GM19035 (cell line): Measurements from ENCODE around the gene NAV3.

ENCODE experiments used
- ATAC-seq: cut with Tn5 transposase; IDR thresholded peaks from one replicate; pipeline ENCODE4 v1.9.1; 2021; ENCODE audit not compliant: unreplicated experiment

The NAV3 gene

DNA sequence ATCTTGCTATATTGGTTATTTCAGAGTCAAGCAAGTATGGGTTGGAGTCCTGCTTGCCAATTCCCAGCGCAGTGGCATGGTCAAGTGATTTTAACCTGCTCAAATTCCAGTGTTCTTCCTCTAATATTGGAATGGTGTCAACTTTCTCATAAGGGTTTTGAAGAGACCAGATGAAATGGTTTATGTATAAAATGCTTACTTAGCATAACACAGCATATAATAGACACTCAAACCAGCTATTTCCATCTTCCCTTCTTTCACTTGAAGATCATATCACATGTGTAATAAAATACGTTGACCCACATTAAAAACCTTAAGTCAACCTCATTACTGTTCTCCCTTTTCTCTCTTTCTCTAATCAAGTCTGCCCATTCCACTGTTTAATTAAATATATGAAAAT is 144.0 kb downstream of the NAV3 start:
- ATAC-seq: no peak

DNA sequence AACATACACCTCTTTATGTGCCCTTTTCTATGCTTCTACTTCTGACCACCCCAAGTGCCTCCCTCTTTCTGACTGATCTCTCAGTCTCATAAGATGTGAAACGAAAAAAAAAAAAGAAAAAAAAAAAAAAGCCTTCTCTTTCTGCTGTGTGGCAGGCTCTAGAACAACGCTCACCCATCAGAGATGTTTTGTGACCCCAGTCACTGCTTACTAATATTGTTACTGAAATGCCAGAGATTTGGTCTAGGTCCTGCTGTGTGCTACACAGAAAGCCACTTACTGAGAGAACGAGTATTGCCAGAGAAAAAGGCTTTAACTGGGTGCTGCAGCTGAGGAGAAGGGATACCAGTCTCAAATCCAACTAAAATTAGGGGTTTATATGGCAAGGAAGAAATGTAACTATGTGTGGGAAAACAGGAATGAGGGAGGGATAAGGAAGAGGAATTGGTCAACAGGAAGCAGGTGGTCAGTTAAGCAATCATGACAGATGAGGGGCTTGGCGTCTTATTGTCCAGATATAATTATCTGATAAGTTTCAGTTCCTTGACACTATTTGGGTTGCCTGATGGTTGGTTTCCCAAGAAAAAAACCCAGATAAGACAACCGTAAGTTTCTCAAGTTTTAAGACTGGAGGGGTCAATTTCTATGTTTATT is 149.0 kb downstream of the NAV3 start:
- no peak for ATAC-seq

GRCh38 chr12:77980782-77981181 is 150.1 kb downstream of the NAV3 start:
- ATAC-seq: no peak

DNA sequence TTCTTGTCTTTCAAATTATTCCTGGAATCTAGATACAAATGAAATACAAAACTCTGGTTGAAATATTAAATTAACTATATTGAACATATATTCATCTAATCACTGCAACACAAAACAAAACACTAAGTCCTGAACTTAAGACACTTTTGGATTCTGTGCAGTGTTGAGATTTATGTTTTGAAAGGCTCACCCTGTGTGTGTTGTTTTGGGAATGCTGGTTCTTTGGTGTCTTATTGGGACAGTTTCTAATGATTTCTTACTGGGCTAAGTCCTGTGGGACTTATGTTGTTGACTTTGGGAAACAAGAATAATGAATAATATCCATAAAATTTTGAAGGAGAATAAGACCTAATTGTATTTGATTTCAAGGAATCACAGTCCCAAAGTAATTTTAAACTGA is 153.2 kb downstream of the NAV3 start:
- no peak for ATAC-seq

DNA sequence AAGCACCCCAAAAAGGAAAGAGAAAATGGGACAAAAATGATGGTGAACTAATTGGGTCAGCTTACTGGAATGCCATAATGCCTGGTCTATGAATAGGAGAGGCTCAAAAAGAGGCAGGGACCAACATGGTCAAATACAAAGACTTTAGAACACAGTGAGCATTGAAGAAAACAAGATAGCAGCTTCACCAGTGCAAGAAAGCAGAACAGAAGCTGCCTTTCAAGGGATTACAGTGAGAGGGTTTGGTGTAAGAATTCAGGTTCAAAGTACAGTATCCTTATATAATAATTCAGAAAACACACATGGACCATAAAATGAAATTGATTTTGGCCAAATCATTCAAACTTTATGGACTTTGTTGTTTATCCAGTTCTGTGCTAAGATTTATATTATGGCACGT is 162.1 kb downstream of the NAV3 start:
- no peak for ATAC-seq

GRCh38 chr12:77993658-77994057 is 163.0 kb downstream of the NAV3 start:
- ATAC-seq: no peak

DNA sequence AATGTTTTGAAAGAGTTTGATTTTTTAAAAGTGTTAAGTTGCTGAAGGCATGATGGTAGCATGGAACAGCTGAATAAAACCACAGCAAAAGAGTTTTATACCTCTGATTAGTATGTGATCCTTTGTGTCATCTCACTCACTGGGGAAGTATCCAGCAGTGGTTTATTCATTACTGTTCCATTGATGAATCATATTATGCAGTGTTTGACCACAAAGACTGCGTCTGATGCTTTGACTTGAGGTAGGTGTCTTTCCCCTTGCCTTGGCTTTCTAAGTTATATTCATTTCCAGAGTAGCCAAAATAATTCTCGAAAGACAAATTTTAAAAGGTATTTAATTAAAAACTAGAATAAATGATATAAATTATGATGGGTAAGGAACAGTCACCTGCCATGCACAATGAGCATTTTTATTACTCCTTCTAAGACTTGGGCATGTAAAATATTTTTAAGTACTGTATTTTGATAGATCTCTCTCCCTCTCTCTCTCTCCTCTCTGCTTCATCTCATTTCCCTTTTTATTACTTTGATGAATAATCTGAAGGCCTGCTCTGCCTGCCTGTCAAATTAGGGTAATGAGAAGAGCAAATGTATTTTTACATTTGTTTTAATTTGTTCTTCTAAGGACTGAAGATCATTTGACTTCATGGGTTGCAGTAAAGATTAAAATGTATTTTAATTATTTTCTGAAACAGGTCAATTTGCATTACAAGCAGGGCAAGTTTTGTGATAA is 164.9 kb downstream of the NAV3 start:
- peak; percentile 90 for ATAC-seq

GRCh38 chr12:77996670-77997069 is 166.0 kb downstream of the NAV3 start:
- no peak for ATAC-seq

DNA sequence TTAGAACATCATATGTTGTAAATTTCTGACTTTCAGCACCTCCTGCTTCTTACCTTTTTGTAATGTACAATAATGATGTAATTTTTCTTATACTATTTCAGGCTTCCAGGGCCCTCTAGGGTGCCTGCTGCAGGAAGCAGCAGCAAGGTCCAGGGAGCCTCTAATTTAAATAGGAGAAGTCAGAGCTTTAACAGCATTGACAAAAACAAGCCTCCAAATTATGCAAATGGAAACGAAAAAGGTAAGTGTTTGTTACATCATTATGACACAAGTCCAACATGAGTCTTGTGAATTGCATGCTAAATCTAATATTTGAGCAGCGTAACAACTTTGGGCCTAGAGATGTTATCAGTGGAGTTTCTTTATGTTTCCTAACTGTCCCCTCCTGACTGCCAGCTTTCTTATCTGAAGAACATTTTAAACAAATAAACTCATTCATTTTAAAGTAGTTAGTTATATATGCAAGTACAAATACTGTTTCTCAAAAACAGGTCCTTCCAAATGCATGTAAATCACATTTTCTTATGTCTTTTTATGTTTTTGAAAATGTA is 167.6 kb downstream of the NAV3 start:
- no peak for ATAC-seq

- ATAC-seq: peak; percentile 57
Observed at GRCh38 chr12:77999074-77999715, 168.5 kb downstream of the NAV3 start.

GRCh38 chr12:78002878-78003277 is 172.2 kb downstream of the NAV3 start:
- no peak for ATAC-seq

- ATAC-seq: no peak
Observed at GRCh38 chr12:78004249-78005093, 173.8 kb downstream of the NAV3 start.

- ATAC-seq: no peak
Observed at GRCh38 chr12:78005094-78005492, 174.4 kb downstream of the NAV3 start.

GRCh38 chr12:78007173-78007572 is 176.5 kb downstream of the NAV3 start:
- ATAC-seq: no peak

DNA sequence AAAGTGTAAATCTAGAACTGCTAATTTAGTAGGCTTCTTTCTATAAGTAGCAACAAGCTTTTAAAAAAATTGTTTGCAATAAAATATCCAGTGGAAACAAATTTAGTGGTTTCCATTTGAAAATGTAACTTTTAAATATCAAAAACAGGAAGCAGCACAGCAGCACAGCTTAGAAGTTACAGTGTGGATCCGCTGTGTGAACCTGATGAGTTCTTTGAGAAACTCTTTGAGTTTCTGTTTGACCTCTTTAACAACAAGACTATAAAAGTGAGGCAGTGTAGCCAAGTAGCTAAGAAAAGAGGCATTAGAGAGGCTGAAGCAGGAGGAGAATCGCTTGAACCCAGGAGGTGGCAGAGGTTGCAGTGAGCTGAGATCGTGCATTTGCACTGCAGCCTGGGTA is 178.3 kb downstream of the NAV3 start:
- ATAC-seq: peak; percentile 55

- no peak for ATAC-seq
Observed at GRCh38 chr12:78018171-78018910, 187.6 kb downstream of the NAV3 start.

DNA sequence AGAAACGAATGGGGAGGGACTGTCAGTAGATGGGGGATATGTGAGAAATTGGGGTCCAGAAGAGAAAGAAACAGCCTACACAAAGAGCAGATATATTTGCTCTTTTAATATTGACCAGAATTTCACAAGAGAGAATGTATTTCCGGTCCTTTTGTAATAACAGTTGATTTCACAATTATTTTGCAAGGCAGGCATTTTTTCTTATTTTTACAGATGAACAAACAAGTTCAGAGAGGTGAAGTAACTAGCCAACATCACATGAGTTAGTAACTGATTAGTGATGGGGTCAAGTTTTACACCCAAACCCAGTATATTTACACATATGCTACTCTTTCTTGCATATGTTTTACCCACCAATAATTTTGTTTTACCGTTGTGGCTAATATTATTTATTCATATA is 188.2 kb downstream of the NAV3 start:
- ATAC-seq: no peak

DNA sequence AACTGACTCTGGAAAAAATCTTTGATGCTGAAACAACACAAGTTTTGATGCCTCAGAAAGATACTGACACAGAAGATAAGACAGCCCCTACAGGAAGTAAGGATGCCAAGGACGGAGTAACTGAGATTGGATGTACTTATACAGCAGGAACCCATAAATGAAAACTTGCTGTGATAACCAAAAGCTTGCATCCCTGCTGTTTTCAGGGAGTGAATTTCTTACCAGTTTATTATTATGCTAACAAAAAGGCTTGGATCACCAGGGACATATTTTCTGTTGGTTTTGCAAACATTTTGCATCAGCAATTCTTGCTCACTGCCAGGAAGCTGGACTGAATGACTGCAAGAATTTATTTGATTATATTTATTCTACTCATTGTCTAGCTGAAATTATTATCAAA is 197.7 kb downstream of the NAV3 start:
- no peak for ATAC-seq

- ATAC-seq: no peak
Observed at GRCh38 chr12:78034025-78034424, 203.3 kb downstream of the NAV3 start.

DNA sequence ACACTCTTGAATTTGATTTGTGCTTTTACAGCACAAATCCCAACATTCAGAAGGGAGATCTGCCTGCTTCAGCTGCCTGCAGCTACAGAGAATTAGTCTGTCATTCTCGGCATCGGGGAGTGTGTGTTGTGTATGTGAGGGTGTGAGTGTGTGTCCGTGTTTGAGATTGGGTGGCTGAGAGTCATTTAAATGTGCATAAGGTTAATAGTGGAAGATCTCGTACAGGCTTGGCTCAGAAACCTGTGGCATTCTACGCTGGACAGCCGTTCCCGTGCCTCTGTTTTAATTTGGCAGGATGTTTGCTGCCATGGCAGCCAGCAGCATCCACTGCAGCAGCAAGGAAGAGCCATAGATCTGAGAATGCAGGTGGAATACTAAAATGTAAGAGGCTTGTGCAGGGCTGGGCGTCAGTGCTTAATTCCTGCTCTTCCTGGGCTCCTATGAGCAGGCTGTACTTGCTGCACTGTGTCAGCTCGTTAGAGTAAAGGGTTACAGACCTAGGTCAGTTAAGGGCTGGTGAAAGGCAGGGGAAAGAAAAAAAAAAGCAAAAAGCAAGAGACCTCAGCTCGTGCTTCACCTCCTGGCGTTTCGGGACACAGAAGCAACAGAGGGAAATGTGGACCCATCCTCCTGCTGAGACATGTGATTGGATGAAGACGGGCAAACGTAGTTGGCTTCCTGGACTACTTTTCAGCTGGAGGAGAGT is 205.4 kb downstream of the NAV3 start:
- no peak for ATAC-seq
